Hepatocyte (in vitro differentiated cells): ENCODE data around the gene PDE7B.

ENCODE experiments used
- CTCF ChIP-seq: fragments of 200-600 bp; sonication (generic); IDR thresholded peaks from 2 replicates; pipeline ENCODE4 v1.5.1; 2016; ENCODE audit warnings: antibody characterized with exemption, mild to moderate bottlenecking; ENCODE audit not compliant: poor library complexity
- EZH2 ChIP-seq: fragments of 200-600 bp; sonication (generic); IDR thresholded peaks from 2 replicates; pipeline ENCODE4 v1.6.1; 2016; ENCODE audit warnings: antibody characterized with exemption, mild to moderate bottlenecking, borderline replicate concordance

DNA sequence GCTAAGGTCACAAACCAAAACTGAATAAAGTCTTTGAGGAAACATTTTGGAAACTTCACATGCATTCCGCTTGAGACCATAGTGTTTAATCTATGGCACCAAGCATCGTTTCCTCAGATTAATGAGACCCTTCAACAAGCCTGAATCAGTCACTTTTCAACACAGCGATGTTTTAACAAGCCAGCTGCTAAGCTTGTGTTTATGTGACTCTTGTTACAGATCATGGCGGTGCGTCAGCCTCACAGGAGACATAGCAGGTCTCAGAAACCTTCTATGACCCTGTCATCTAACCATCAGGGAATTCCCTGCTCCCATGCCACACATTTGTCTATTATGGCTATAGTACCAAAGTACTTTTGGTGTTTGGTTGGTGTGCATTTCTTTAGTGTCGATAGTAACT, 341.4 kb downstream of the PDE7B start:
- TF ChIP-seq CTCF (no peak), EZH2 (no peak)
